Activated T-cell treated with anti-CD3 and anti-CD28 coated beads for 1 hour (primary cell): ENCODE results near the gene COL7A1.
"Not testable (repeated sequence)": the region's sequence is repeated elsewhere in the genome, so short reads cannot be mapped to it uniquely, and the experiment has no call there.

ENCODE experiments used
- DNase-seq: peaks from one replicate; pipeline ENCODE4 v3.0.0-alpha.2; 2020; ENCODE audit warnings: low read depth

The COL7A1 gene

GRCh38 chr3:48543271-48543866, 51.8 kb downstream of the COL7A1 start:
- no peak for DNase-seq

- no peak for DNase-seq
Observed at GRCh38 chr3:48538451-48538850, 56.7 kb downstream of the COL7A1 start.

- DNase-seq = no peak
Observed at GRCh38 chr3:48536785-48537184, 58.3 kb downstream of the COL7A1 start.

- DNase-seq = no peak
Observed at GRCh38 chr3:48536116-48536515, 59.0 kb downstream of the COL7A1 start.

- DNase-seq = no peak
Observed at GRCh38 chr3:48535578-48535977, 59.6 kb downstream of the COL7A1 start.

GRCh38 chr3:48532977-48533337, 62.2 kb downstream of the COL7A1 start:
- no peak for DNase-seq

GRCh38 chr3:48532271-48532976, 62.7 kb downstream of the COL7A1 start:
- no peak for DNase-seq

- DNase-seq = not testable (repeated sequence)
Observed at GRCh38 chr3:48530701-48531100, 64.4 kb downstream of the COL7A1 start.

GRCh38 chr3:48528754-48529153, 66.4 kb downstream of the COL7A1 start:
- no peak for DNase-seq

GRCh38 chr3:48528048-48528447, 67.1 kb downstream of the COL7A1 start:
- DNase-seq = no peak

- no peak for DNase-seq
Observed at GRCh38 chr3:48524970-48525369, 70.2 kb downstream of the COL7A1 start.

- DNase-seq = no peak
Observed at GRCh38 chr3:48521635-48522034, 73.5 kb downstream of the COL7A1 start.

GRCh38 chr3:48519277-48519643, 75.9 kb downstream of the COL7A1 start:
- no peak for DNase-seq

GRCh38 chr3:48518638-48519276, 76.4 kb downstream of the COL7A1 start:
- no peak for DNase-seq

- DNase-seq = no peak
Observed at GRCh38 chr3:48518069-48518468, 77.1 kb downstream of the COL7A1 start.

- no peak for DNase-seq
Observed at GRCh38 chr3:48516571-48516970, 78.6 kb downstream of the COL7A1 start.

GRCh38 chr3:48514431-48515227, 80.5 kb downstream of the COL7A1 start:
- DNase-seq = no peak
